Fibroblast of the aortic adventitia (primary cell): Measurements from ENCODE around the gene MS4A2. TPM values are rescaled to one million over a fixed set of nuclear protein-coding genes. Genes with fewer than 3 reads are reported as not detected.
"Not testable (repeated sequence)": the region's sequence is repeated elsewhere in the genome, so short reads cannot be mapped to it uniquely, and the experiment has no call there.

Source experiments
- DNase-seq: peaks from one replicate; pipeline ENCODE4 v3.0.0-alpha.2; 2010; ENCODE audit warnings: low read depth
- H3K4me3 ChIP-seq: 2 replicates; pipeline ENCODE4 v1.5.1; 2011; ENCODE audit warnings: low read depth, mild to moderate bottlenecking, control low read depth, low read length, moderate library complexity
- total RNA-seq: library from RNA; depleted of rRNA; stranded (reverse); fragments of >200 nt; gene quantifications from 2 replicates; pipeline ENCODE4 v1.2.3, GENCODE V29; 2012; ENCODE audit warnings: low replicate concordance
- TF ChIP-seq, protein P1 (sequence below): IDR thresholded peaks from 2 replicates; pipeline ENCODE4 v1.5.1; 2011; ENCODE audit warnings: mild to moderate bottlenecking, low read length, control low read depth, inconsistent platforms; ENCODE audit not compliant: insufficient read depth

The MS4A2 gene
- total RNA-seq: 0.16 TPM in 1 of 2 replicates, not detected in the other

DNA sequence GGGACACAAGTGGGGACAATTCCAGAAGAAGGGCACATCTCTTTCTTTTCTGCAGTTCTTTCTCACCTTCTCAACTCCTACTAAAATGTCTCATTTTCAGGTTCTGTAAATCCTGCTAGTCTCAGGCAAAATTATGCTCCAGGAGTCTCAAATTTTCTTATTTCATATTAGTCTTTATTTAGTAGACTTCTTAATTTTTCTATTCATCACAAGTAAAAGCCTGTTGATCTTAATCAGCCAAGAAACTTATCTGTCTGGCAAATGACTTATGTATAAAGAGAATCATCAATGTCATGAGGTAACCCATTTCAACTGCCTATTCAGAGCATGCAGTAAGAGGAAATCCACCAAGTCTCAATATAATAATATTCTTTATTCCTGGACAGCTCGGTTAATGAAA, at the start of gene MS4A2:
Gene MS4A2 (plus strand): TSS at position 301 of the 400 bp plus-strand sequence. CDS start 102 bp downstream, outside the sequence.
- TF ChIP-seq, protein P1, sequence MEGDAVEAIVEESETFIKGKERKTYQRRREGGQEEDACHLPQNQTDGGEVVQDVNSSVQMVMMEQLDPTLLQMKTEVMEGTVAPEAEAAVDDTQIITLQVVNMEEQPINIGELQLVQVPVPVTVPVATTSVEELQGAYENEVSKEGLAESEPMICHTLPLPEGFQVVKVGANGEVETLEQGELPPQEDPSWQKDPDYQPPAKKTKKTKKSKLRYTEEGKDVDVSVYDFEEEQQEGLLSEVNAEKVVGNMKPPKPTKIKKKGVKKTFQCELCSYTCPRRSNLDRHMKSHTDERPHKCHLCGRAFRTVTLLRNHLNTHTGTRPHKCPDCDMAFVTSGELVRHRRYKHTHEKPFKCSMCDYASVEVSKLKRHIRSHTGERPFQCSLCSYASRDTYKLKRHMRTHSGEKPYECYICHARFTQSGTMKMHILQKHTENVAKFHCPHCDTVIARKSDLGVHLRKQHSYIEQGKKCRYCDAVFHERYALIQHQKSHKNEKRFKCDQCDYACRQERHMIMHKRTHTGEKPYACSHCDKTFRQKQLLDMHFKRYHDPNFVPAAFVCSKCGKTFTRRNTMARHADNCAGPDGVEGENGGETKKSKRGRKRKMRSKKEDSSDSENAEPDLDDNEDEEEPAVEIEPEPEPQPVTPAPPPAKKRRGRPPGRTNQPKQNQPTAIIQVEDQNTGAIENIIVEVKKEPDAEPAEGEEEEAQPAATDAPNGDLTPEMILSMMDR: no peak
- no peak for DNase-seq
- no peak within 1 kb of the TSS for H3K4me3 ChIP-seq

DNA sequence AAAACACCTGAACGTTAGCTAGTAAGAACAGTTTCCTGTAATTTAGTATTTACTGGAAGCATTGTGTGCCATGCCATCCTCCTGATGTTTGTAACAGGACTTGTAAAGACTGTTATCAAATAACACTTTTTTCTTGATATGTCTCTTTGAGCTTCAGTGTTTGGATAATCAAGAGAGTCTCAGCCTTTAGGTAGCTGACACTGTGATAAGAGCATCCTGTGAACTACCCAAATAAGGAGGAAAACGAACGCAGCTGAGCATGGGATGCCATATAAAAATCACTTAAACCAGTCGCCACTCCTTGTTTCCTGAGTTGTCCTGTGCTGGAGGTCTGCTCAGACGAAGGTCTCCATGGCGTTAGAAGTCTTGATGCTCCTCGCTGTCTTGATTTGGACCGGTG, 48.4 kb upstream of the MS4A2 start, which contains the start of gene OOSP2:
Gene OOSP2 (plus strand): TSS at position 301 of the 400 bp plus-strand sequence. CDS start 51 bp downstream, at position 352.
- H3K4me3 ChIP-seq: no peak within 1 kb of the TSS
- TF ChIP-seq, protein P1: no peak
- no peak for DNase-seq

DNA sequence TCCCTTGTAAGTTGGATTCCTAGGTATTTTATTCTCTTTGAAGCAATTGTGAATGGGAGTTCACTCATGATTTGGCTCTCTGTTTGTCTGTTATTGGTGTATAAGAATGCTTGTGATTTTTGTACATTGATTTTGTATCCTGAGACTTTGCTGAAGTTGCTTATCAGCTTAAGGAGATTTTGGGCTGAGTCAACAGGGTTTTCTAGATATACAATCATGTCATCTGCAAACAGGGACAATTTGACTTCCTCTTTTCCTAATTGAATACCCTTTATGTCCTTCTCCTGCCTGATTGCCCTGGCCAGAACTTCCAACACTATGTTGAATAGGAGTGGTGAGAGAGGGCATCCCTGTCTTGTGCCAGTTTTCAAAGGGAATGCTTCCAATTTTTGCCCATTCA, 38.0 kb upstream of the MS4A2 start:
- DNase-seq, H3K4me3 ChIP-seq: not testable (repeated sequence)

DNA sequence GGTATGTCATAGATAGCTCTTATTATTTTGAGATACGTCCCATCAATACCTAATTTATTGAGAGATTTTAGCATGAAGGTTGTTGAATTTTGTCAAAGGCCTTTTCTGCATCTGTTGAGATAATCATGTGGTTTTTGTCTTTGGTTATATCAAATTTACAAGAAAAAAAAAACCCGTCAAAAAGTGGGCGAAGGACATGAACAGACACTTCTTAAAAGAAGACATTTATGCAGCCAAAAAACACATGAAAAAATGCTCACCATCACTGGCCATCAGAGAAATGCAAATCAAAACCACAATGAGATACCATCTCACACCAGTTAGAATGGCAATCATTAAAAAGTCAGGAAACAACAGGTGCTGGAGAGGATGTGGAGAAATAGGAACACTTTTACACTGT, 37.6 kb upstream of the MS4A2 start:
- not testable (repeated sequence) for H3K4me3 ChIP-seq, DNase-seq

DNA sequence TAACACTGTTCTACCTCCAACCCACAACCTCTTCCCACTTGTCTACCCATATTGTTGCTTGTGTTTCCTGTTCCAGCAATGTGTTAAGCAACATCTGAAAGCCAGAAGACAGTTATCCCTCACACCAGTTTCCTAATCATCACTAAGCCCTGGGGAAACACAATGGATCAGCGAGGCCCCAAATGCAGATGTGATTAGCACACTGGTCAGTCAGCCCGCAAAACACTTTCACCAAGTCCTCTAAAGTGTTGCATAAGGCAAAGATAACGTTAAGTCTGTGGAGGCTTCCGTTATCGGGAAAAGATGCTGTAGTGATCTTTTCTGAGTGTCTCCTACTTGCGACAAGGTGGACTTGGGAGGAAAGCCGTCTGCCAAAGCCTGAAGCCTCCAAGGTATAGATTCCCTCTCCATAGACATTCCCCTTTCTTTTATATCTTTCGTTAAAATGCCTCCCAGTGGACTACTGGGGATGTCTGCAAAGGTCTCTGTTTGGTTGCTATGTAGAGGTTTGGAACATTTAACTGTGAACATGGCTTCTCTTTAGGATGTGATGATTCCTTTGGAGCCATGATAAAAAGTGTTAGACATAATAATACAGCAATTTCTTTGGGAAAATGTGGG, 32.0 kb upstream of the MS4A2 start, which contains the start of gene MS4A3:
Gene MS4A3 (plus strand): TSS at position 317 of the 621 bp plus-strand sequence. CDS start 4,496 bp downstream, outside the sequence.
- TF ChIP-seq, protein P1: no peak
- no peak within 1 kb of the TSS for H3K4me3 ChIP-seq
- DNase-seq: no peak

DNA sequence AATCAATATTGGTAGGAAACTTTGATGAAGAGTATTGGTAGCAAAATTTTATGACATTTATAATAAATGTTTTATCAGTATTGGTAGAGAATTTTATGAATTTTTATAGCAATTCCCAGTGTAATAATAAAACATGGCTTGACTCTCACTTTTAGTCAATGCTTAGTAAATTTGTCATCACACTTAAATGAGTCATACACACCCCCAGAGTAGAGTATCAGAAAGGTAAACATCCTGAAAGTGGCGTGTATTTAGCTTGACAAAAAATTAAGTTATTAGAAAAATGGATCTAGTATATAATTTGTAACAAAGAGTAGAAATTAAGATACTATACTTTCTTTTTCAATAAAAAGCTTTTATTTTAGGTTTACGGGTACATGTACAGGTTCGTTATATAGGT, 29.4 kb upstream of the MS4A2 start:
- H3K4me3 ChIP-seq: no peak overlapping the region
- TF ChIP-seq, protein P1: no peak
- DNase-seq: no peak

DNA sequence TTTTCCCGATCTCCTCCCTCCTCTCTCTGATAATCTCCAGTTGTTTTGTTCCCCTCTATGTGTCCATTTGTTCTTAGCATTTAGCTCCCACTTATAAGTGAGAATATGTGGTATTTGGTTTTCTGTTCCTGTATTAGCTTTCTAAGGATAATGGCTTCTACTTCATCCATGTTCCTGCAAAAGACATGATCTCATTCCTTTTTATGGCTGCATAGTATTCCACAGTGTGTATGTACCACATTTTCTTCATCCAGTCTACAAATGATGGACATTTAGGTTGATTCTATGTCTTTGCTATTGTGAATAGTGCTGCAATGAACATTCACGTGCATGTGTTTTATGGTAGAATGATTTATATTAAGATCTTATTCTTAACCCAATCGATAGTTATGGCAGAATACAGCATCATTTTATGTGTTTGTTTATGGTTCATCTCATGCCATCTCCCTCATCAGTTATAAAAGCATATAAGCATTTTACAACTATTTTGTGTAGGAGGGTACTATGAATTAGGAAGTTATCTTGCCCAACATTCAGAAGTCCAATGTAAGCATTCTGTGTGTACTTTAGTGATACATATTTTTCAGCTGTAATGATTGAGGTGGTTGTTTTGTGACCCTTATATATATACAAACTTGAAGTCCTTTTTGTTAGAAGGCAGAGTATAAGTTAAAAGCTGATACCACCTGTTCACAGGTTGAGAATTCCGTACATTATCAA, 28.8 kb upstream of the MS4A2 start:
- DNase-seq: no peak
- TF ChIP-seq, protein P1: no peak
- no peak overlapping the region for H3K4me3 ChIP-seq

DNA sequence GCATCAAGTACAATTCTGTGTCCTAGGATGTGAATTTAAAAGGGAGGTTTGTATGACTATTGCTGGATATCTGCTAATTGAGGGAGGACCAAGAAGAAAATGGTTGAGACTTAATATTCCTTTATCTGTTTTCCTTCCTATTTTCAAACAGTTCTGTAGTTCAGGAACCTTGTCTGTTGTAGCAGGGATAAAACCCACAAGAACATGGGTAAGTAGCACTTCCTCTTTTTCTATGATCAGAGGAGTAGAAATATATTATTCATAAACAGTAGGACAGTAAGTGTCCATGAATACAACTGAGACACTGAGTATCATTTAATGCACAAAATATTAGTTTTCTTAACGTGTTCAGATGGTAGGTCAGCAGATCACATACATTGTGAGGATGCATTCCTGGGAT, 24.4 kb upstream of the MS4A2 start:
- DNase-seq: no peak
- no peak overlapping the region for H3K4me3 ChIP-seq
- TF ChIP-seq, protein P1: no peak
